ENCODE results near the gene SEC63.

Gene SEC63

DNA sequence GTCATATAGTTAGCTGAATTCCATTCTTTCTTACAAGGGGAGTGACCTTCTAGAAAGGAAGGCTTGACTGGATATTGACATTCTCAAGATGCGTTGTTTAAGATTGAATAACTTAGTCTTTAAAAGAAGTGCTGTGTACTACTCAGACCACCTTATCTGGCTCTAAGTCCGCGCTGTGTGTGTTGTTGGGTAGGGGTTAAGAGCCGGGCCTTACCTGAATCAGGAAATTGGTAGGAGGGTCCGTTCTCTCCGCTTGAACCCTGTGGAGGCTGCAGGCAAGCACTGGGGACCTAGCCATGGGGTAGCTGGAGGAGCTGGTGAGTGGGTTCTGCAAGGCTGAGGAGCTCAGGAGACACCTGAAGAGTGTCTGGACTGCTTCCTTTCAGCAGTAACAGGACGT, 124.9 kb downstream of the SEC63 start:
- no peak for DNase-seq (ENCODE audit: low read depth)
- TF ChIP-seq CTCF (IDR thresholded peaks at IDR 0.05; ENCODE audit: low read depth, low read length, missing control alignments): no peak
- no peak overlapping the region for H3K4me3 ChIP-seq (ENCODE audit: low read depth, low read length)

DNA sequence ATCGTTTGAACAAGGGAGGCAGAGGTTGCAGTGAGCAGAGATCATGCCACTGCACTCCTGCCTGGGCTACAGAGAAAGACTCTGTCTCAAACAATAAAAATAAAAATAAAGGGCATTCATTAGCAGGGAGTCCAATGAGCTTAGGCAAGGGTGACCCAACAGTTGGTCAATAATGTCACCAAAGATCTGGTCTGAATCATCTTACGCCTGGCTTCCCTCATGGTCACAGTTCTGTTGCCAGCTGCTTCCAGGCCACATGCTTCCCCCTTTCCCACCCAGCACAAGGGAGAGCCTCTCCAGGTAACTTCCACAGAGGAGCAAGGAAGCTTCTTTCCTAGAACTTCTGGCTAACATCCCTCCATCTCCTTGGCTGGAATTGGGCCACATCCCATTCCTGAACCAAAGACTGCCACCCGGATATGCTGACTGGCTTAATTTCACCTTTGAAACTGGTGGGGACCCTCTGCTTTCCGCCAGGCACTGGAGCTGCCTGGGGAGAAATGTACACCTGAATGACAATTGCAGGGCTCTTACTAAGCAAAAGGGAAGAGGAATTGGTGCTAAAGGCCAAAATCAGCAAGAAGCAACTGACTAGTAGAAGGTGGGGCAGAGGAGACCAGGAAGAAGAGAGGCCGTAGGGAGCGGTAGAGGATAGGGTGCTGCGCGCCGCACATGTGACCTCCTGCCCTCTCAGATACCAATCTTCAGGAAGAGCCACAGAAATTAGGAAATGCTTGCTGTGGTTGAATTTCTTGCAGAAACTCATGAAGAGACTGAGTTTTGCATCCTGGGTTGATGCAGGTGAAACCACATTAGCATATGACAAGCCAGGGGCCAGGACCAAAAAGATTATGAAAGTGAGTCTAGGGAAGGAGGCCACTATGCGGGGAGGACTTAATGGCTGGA, 125.6 kb downstream of the SEC63 start:
- no peak for DNase-seq (ENCODE audit: low read depth)
- no peak overlapping the region for H3K4me3 ChIP-seq (ENCODE audit: low read depth, low read length)
- TF ChIP-seq CTCF (IDR thresholded peaks at IDR 0.05; ENCODE audit: low read depth, low read length, missing control alignments): no peak

DNA sequence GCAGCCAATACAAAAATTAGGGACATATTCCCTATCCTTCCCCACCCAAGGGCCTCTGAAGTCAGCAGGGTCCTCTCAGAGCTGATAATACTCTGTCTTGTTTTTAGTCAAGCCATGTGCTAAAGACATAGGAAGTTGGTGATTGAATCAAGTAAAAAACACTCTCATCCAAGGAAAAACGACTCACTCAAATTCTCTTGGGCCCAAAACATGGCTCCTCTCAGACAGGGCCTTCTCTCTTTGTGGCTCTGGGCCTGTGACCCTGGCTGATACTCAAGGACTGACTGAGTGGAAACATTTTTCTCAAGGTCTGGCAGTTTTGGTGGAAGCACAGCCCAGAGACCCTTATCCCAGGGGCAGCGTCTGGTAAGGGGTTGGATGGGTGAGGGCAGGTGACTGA, 127.9 kb downstream of the SEC63 start:
- H3K4me3 ChIP-seq (ENCODE audit: low read depth, low read length): no peak overlapping the region
- no peak for TF ChIP-seq CTCF (IDR thresholded peaks at IDR 0.05; ENCODE audit: low read depth, low read length, missing control alignments)
- no peak for DNase-seq (ENCODE audit: low read depth)

DNA sequence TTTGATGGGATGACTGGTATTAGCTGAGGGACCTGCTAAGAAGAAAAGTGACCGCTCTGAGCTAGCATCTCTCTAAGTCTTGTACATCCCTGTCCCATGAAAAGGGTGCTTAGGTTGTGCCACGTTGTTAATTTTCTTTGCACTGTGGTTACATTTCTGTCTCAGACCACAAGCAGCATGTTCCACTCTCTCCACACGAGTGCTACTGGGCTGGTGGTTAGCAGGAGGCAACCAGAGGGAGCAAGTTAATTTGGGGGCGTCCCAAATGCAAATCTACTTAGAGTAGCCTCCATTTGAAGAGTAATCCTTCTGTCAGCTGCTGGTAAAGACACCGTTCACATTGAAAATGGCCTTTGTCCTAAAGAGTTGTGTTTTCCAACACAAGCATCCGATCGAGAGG, 130.5 kb downstream of the SEC63 start:
- H3K4me3 ChIP-seq (ENCODE audit: low read depth, low read length): no peak overlapping the region
- DNase-seq (ENCODE audit: low read depth): no peak
- no peak for TF ChIP-seq CTCF (IDR thresholded peaks at IDR 0.05; ENCODE audit: low read depth, low read length, missing control alignments)

GRCh38 chr6:107823047-107823557, 134.9 kb downstream of the SEC63 start:
- no peak for TF ChIP-seq CTCF (IDR thresholded peaks at IDR 0.05; ENCODE audit: low read depth, low read length, missing control alignments)
- no peak overlapping the region for H3K4me3 ChIP-seq (ENCODE audit: low read depth, low read length)
- DNase-seq (ENCODE audit: low read depth): no peak

GRCh38 chr6:107822176-107823046, 135.6 kb downstream of the SEC63 start:
- DNase-seq (ENCODE audit: low read depth): peak; percentile 41
- TF ChIP-seq CTCF (IDR thresholded peaks at IDR 0.05; ENCODE audit: low read depth, low read length, missing control alignments): no peak
- no peak overlapping the region for H3K4me3 ChIP-seq (ENCODE audit: low read depth, low read length)
